ENCODE data around the gene C20orf204.

DNA sequence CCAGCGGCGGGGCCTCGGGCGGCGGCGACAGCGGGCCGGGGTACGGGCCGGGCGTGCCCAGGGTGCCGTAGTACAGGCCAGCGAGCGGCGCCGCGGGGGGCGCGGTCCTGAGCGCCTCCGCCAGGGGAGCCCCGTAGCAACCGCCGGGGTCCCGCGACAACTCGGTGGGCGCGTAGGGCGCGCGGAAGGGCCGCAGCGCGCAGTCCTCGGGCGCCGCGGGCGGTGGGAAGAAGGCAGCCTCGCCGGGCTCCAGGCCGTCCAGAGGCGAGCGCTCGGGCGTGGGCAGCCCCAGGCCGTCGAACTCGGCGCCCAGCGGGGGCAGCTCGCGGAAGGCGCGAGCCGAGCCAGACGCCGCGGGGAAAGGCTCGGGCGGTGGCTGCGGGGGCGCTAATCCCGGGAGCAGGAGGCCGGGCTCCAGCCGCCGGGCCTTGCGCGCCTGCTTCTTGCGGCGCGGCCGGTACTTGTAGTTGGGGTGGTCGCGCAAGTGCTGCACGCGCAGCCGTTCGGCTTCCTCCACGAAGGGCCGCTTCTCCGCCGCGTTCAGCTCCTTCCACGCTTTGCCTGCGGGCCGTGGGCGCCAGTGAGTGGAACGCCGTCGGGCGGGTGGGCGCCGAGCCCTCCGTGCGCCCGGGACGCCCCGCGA is 12.5 kb downstream of the C20orf204 start:
- TF ChIP-seq POLR2A (IDR thresholded peaks at IDR 0.05) = no peak
- TF ChIP-seq, protein P1, sequence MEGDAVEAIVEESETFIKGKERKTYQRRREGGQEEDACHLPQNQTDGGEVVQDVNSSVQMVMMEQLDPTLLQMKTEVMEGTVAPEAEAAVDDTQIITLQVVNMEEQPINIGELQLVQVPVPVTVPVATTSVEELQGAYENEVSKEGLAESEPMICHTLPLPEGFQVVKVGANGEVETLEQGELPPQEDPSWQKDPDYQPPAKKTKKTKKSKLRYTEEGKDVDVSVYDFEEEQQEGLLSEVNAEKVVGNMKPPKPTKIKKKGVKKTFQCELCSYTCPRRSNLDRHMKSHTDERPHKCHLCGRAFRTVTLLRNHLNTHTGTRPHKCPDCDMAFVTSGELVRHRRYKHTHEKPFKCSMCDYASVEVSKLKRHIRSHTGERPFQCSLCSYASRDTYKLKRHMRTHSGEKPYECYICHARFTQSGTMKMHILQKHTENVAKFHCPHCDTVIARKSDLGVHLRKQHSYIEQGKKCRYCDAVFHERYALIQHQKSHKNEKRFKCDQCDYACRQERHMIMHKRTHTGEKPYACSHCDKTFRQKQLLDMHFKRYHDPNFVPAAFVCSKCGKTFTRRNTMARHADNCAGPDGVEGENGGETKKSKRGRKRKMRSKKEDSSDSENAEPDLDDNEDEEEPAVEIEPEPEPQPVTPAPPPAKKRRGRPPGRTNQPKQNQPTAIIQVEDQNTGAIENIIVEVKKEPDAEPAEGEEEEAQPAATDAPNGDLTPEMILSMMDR (IDR thresholded peaks at IDR 0.05) = no peak
